ENCODE data around the gene P2RY2. TPM values are rescaled to one million over a fixed set of nuclear protein-coding genes. Genes with fewer than 3 reads are reported as not detected.
A peak's percentile ranks its signal among the peaks of the same experiment; 100 is the strongest.

Gene P2RY2
- total RNA-seq, 1 experiment from 2014 or later = 0.26 TPM

GRCh38 chr11:73204711-73205121 lies 13.4 kb upstream of the P2RY2 start:
- Histone ChIP-seq H3K14ac (ENCODE audit: insufficient read depth, low read length) (no peak overlapping the region), H2AK5ac (ENCODE audit: insufficient read length, low read length) (no peak overlapping the region), H3K27ac (ENCODE audit: insufficient read length, low read depth, low read length) (no peak overlapping the region), H2BK120ac (ENCODE audit: low read depth, low read length, poor library complexity, severe bottlenecking) (no peak overlapping the region), H3K79me1 (ENCODE audit: insufficient read depth, low read depth, low read length, poor library complexity, severe bottlenecking) (no peaks in the 10 kb centered on the region), H4K5ac (ENCODE audit: insufficient read length, low read depth, low read length) (no peak overlapping the region), H3T11ph (ENCODE audit: low read length) (no peak overlapping the region), H3K23me2 (ENCODE audit: insufficient read length, low read depth, low read length, poor library complexity, severe bottlenecking) (no peaks in the 10 kb centered on the region), H3K56ac (ENCODE audit: insufficient read length, low read depth, low read length) (no peak overlapping the region), H3K9me3 (ENCODE audit: control insufficient read depth, low read depth, low read length) (no peaks in the 10 kb centered on the region), H3K4me2 (ENCODE audit: insufficient read depth, insufficient read length, low read length) (no peak overlapping the region), H3K23ac (ENCODE audit: insufficient read length, low read depth, low read length) (no peak overlapping the region), H2AFZ (ENCODE audit: low read length) (no peak overlapping the region), H4K8ac (replicated peaks; ENCODE audit: insufficient read length, low read depth, low read length) (no peak overlapping the region), H4K20me1 (ENCODE audit: control insufficient read depth, insufficient read depth, insufficient read length) (no peaks in the 10 kb centered on the region), H3K79me2 (ENCODE audit: insufficient read depth, low read length) (no peaks in the 10 kb centered on the region), H3K18ac (ENCODE audit: insufficient read length, low read depth, low read length) (no peak overlapping the region), H2BK20ac (ENCODE audit: low read depth, low read length, poor library complexity, severe bottlenecking) (no peak overlapping the region), H2BK5ac (ENCODE audit: insufficient read length, low read length) (no peak overlapping the region), H3K9ac (ENCODE audit: extremely low read depth, insufficient read length, low read length) (no peak overlapping the region), H2BK12ac (ENCODE audit: insufficient read length, low read depth, low read length) (no peak overlapping the region), H2BK15ac (ENCODE audit: low read depth, low read length) (no peak overlapping the region), H3K4ac (ENCODE audit: low read depth, low read length) (no peak overlapping the region), H4K91ac (ENCODE audit: insufficient read length, low read depth, low read length) (no peak overlapping the region), H3K4me1 (ENCODE audit: insufficient read depth, low read length) (peaks cover 6% of the 10 kb centered on the region; the same call in 1 of the 2 replicates), H3K27me3 (ENCODE audit: insufficient read depth, low read length) (no peaks in the 10 kb centered on the region)
- H3K9me3 Mint-ChIP-seq = peaks cover 0 to 2% of the 10 kb centered on the region in 2 experiments; a peak in 2 of 5 replicates
- H3K27ac Mint-ChIP-seq = peak overlapping the region in 1 of 3 experiments; percentile 42; a peak in 1 of 7 replicates
- no CpG with 5 or more reads among the region's 8 CpGs for whole genome bisulfite sequencing (ENCODE audit: extremely low coverage, insufficient read length, low lambda C conversion rate)
- no peak for TF ChIP-seq CTCF (conservative IDR thresholded peaks at IDR 0.05)
- H3K4me1 Mint-ChIP-seq = peaks cover 19 to 24% of the 10 kb centered on the region in 2 experiments
- H3K27me3 Mint-ChIP-seq (ENCODE audit: low read depth) = no peaks in the 10 kb centered on the region; the same call in none of the 2 replicates
- DNase-seq = peak; percentile 21
- no peaks in the 10 kb centered on the region for H3K36me3 Mint-ChIP-seq (ENCODE audit: insufficient read depth in 1 of 3, low read depth in 3 of 3)
- no peak overlapping the region for H3K4me3 Mint-ChIP-seq
